GM18951 (cell line): Measurements from ENCODE around the gene PARP15.
"Not testable (repeated sequence)": the region's sequence is repeated elsewhere in the genome, so short reads cannot be mapped to it uniquely, and the experiment has no call there.

Experiments used
- POLR2A ChIP-seq: IDR thresholded peaks from 4 replicates; pipeline ENCODE4 v1.6.1; 2011; ENCODE audit warnings: mild to moderate bottlenecking; ENCODE audit not compliant: insufficient read length, insufficient read depth; ENCODE audit errors: extremely low read depth
- in situ Hi-C: fragments of 300-500 bp; cut with MboI; formaldehyde crosslinking; loops from one replicate; pipeline ENCODE4 v1.12.0; 2022; ENCODE audit warnings: low sequenced_read_pairs, mixed read lengths, inconsistent platforms; ENCODE audit not compliant: unreplicated experiment

The PARP15 gene

GRCh38 chr3:122642935-122643334, 65.5 kb downstream of the PARP15 start:
- TF ChIP-seq POLR2A, result no peak
- in situ Hi-C loops, result no loop called here

GRCh38 chr3:122646146-122646988, 68.9 kb downstream of the PARP15 start:
- TF ChIP-seq POLR2A, result no peak
- in situ Hi-C loops, result no loop called here

GRCh38 chr3:122651233-122651907, 73.9 kb downstream of the PARP15 start:
- in situ Hi-C loops, result not testable (repeated sequence)

GRCh38 chr3:122651962-122652361, 74.5 kb downstream of the PARP15 start:
- in situ Hi-C loops, result not testable (repeated sequence)

GRCh38 chr3:122658336-122658735, 80.9 kb downstream of the PARP15 start:
- in situ Hi-C loops, result not testable (repeated sequence)

- in situ Hi-C loops, result no loop called here
- TF ChIP-seq POLR2A, result no peak
Measured at GRCh38 chr3:122660297-122660974, 83.0 kb downstream of the PARP15 start.

- TF ChIP-seq POLR2A, result no peak
- in situ Hi-C loops, result no loop called here
Measured at GRCh38 chr3:122661633-122662032, 84.2 kb downstream of the PARP15 start.

GRCh38 chr3:122662505-122662904, 85.1 kb downstream of the PARP15 start:
- no peak for TF ChIP-seq POLR2A
- in situ Hi-C loops, result no loop called here

- in situ Hi-C loops, result no loop called here
- TF ChIP-seq POLR2A, result no peak
Measured at GRCh38 chr3:122665226-122665786, 87.9 kb downstream of the PARP15 start.

- TF ChIP-seq POLR2A, result no peak
- in situ Hi-C loops, result no loop called here
Measured at GRCh38 chr3:122665881-122666280, 88.4 kb downstream of the PARP15 start.

- no peak for TF ChIP-seq POLR2A
- in situ Hi-C loops, result no loop called here
Measured at GRCh38 chr3:122668930-122669730, 91.7 kb downstream of the PARP15 start.

- no peak for TF ChIP-seq POLR2A
- in situ Hi-C loops, result no loop called here
Measured at GRCh38 chr3:122671553-122671952, 94.1 kb downstream of the PARP15 start.

- in situ Hi-C loops, result no loop called here
- no peak for TF ChIP-seq POLR2A
Measured at GRCh38 chr3:122674339-122674738, 96.9 kb downstream of the PARP15 start.
